Measurements from ENCODE around the gene FAM222B. TPM values are rescaled to one million over a fixed set of nuclear protein-coding genes. Genes with fewer than 3 reads are reported as not detected.
"Not testable (repeated sequence)": the region's sequence is repeated elsewhere in the genome, so short reads cannot be mapped to it uniquely, and the experiment has no call there.

Gene FAM222B
- total and polyA plus RNA-seq, 7 experiments from 2014 or later, result 11.8 to 24.4 (median 22.3) TPM

- H3K36me3 ChIP-seq (ENCODE audit: control insufficient read depth in 2 of 3, insufficient read depth in 3 of 3, low read length in 3 of 3), result peaks cover 0 to 11% (median 0%) of the 10 kb centered on the region in 3 experiments
- H3K4me3 Mint-ChIP-seq; intact Hi-C loops (cut with micrococcal nuclease); ATAC-seq; DNase-seq; H3K9me3 ChIP-seq (ENCODE audit: control insufficient read depth in 2 of 3, low read length in 3 of 3); H3K9me3 Mint-ChIP-seq; H3K27me3 ChIP-seq (ENCODE audit: control insufficient read depth in 2 of 2, insufficient read depth in 2 of 2, low read length in 2 of 2); H3K27ac ChIP-seq (ENCODE audit: low read depth, low read length); H3K4me3 ChIP-seq (ENCODE audit: low read length); H3K27me3 Mint-ChIP-seq; H3K4me1 ChIP-seq (ENCODE audit: control insufficient read depth in 2 of 2, insufficient read depth in 2 of 2, low read length in 2 of 2): not testable (repeated sequence)
- Mint-ChIP-seq H3K27ac (peak overlapping the region in 1 of 9 donors; percentile 14), H3K36me3 (peaks cover 6 to 19% (median 13%) of the 10 kb centered on the region in 5 donors), H3K4me1 (peaks cover 11 to 40% (median 27%) of the 10 kb centered on the region in 7 donors)
- POLR2A ChIA-PET, result interaction anchor here (0.6 kb wide), 1 partner anchor 62 kb away, joined by 3 read pairs; no protein-coding TSS in a partner anchor
- CTCF ChIA-PET, result interaction anchor here (1.5 kb wide), 1 partner anchor 73 kb away, joined by 5 read pairs; no protein-coding TSS in a partner anchor
Measured at GRCh38 chr17:28836541-28836940, 6.0 kb downstream of the FAM222B start.

- no peak overlapping the region for H3K4me3 Mint-ChIP-seq
- H3K36me3 Mint-ChIP-seq, result peaks cover 6 to 21% (median 20%) of the 10 kb centered on the region in 5 donors
- H3K9me3 ChIP-seq (ENCODE audit: control insufficient read depth in 2 of 3, low read length in 3 of 3), result no peaks in the 10 kb centered on the region
- ChIA-PET CTCF (no interaction called here), POLR2A (interaction anchor here (0.6 kb wide), 1 partner anchor 37 kb away, joined by 5 read pairs; no protein-coding TSS in a partner anchor)
- no peak overlapping the region for H3K27ac ChIP-seq (ENCODE audit: low read depth, low read length)
- ATAC-seq (no peak), DNase-seq (no peak)
- peaks cover 0 to 1% (median 0%) of the 10 kb centered on the region in 11 donors for H3K9me3 Mint-ChIP-seq
- H3K36me3 ChIP-seq (ENCODE audit: control insufficient read depth in 2 of 3, insufficient read depth in 3 of 3, low read length in 3 of 3), result peaks cover 0 to 9% (median 0%) of the 10 kb centered on the region in 3 experiments
- H3K27me3 Mint-ChIP-seq, result no peaks in the 10 kb centered on the region
- intact Hi-C loops (cut with micrococcal nuclease), result no loop called here
- H3K27ac Mint-ChIP-seq, result peak overlapping the region in 2 of 9 donors; percentile 30 to 48
- peaks cover 0 to 2% of the 10 kb centered on the region in 2 donors for H3K4me1 ChIP-seq (ENCODE audit: control insufficient read depth in 2 of 2, insufficient read depth in 2 of 2, low read length in 2 of 2)
- H3K4me3 ChIP-seq (ENCODE audit: low read length), result no peak overlapping the region
- H3K27me3 ChIP-seq (ENCODE audit: control insufficient read depth in 2 of 2, insufficient read depth in 2 of 2, low read length in 2 of 2), result no peaks in the 10 kb centered on the region
- peaks cover 11 to 26% (median 18%) of the 10 kb centered on the region in 7 donors for H3K4me1 Mint-ChIP-seq
Measured at GRCh38 chr17:28834420-28834819, 8.2 kb downstream of the FAM222B start.

- CTCF ChIA-PET, result interaction anchor here (0.6 to 0.7 kb wide), 2 partner anchors 28 to 101 kb away, joined by 3 to 4 read pairs; no protein-coding TSS in a partner anchor
- ATAC-seq (no peak), DNase-seq (peak in 1 of 9 donors; percentile 13)
- H3K27ac ChIP-seq (ENCODE audit: low read depth, low read length), result no peak overlapping the region
- Mint-ChIP-seq H3K9me3 (peaks cover 0 to 1% (median 0%) of the 10 kb centered on the region in 11 donors), H3K27me3 (no peaks in the 10 kb centered on the region), H3K27ac (no peak overlapping the region), H3K4me3 (no peak overlapping the region), H3K36me3 (peaks cover 0 to 26% (median 12%) of the 10 kb centered on the region in 5 donors), H3K4me1 (peaks cover 8 to 23% (median 13%) of the 10 kb centered on the region in 7 donors)
- no peaks in the 10 kb centered on the region for H3K9me3 ChIP-seq (ENCODE audit: control insufficient read depth in 2 of 3, low read length in 3 of 3)
- POLR2A ChIA-PET, result no interaction called here
- H3K27me3 ChIP-seq (ENCODE audit: control insufficient read depth in 2 of 2, insufficient read depth in 2 of 2, low read length in 2 of 2), result no peaks in the 10 kb centered on the region
- peaks cover 0 to 8% (median 0%) of the 10 kb centered on the region in 3 experiments for H3K36me3 ChIP-seq (ENCODE audit: control insufficient read depth in 2 of 3, insufficient read depth in 3 of 3, low read length in 3 of 3)
- intact Hi-C loops (cut with micrococcal nuclease), result no loop called here
- H3K4me3 ChIP-seq (ENCODE audit: low read length), result no peak overlapping the region
- H3K4me1 ChIP-seq (ENCODE audit: control insufficient read depth in 2 of 2, insufficient read depth in 2 of 2, low read length in 2 of 2), result no peaks in the 10 kb centered on the region
Measured at GRCh38 chr17:28828294-28829040, 14.1 kb downstream of the FAM222B start.

GRCh38 chr17:28827672-28828071 lies 14.9 kb downstream of the FAM222B start:
- CTCF ChIA-PET, result interaction anchor here (1.3 kb wide), 1 partner anchor 63 kb away, joined by 8 read pairs; no protein-coding TSS in a partner anchor
- Histone ChIP-seq H3K4me1 (ENCODE audit: control insufficient read depth in 2 of 2, insufficient read depth in 2 of 2, low read length in 2 of 2) (no peaks in the 10 kb centered on the region), H3K36me3 (ENCODE audit: control insufficient read depth in 2 of 3, insufficient read depth in 3 of 3, low read length in 3 of 3) (peaks cover 0 to 7% (median 0%) of the 10 kb centered on the region in 3 experiments), H3K4me3 (ENCODE audit: low read length) (no peak overlapping the region), H3K27me3 (ENCODE audit: control insufficient read depth in 2 of 2, insufficient read depth in 2 of 2, low read length in 2 of 2) (no peaks in the 10 kb centered on the region), H3K9me3 (ENCODE audit: control insufficient read depth in 2 of 3, low read length in 3 of 3) (no peaks in the 10 kb centered on the region), H3K27ac (ENCODE audit: low read depth, low read length) (no peak overlapping the region)
- POLR2A ChIA-PET, result interaction anchor here (1.9 kb wide), 1 partner anchor 14 kb away, joined by 10 read pairs; the partner anchor contains the start of gene FAM222B
- peak overlapping the region in 4 of 9 donors; percentile 32 to 59 (median 48) for H3K27ac Mint-ChIP-seq
- ATAC-seq (no peak), DNase-seq (no peak)
- H3K9me3 Mint-ChIP-seq, result peaks cover 0 to 1% (median 0%) of the 10 kb centered on the region in 11 donors
- H3K36me3 Mint-ChIP-seq, result peaks cover 0 to 31% (median 12%) of the 10 kb centered on the region in 5 donors
- H3K4me3 Mint-ChIP-seq, result no peak overlapping the region
- peaks cover 10 to 29% (median 14%) of the 10 kb centered on the region in 7 donors for H3K4me1 Mint-ChIP-seq
- intact Hi-C loops (cut with micrococcal nuclease), result no loop called here
- H3K27me3 Mint-ChIP-seq, result no peaks in the 10 kb centered on the region

GRCh38 chr17:28819582-28819981 lies 23.0 kb downstream of the FAM222B start:
- Mint-ChIP-seq H3K4me3 (no peak overlapping the region), H3K27me3 (no peaks in the 10 kb centered on the region), H3K36me3 (peaks cover 0 to 10% (median 3%) of the 10 kb centered on the region in 5 donors), H3K4me1 (peaks cover 5 to 36% (median 13%) of the 10 kb centered on the region in 7 donors), H3K9me3 (no peaks in the 10 kb centered on the region), H3K27ac (peak overlapping the region in 2 of 9 donors; percentile 5 to 58)
- Histone ChIP-seq H3K27me3 (ENCODE audit: control insufficient read depth in 2 of 2, insufficient read depth in 2 of 2, low read length in 2 of 2) (no peaks in the 10 kb centered on the region), H3K9me3 (ENCODE audit: control insufficient read depth in 2 of 3, low read length in 3 of 3) (no peaks in the 10 kb centered on the region), H3K4me1 (ENCODE audit: control insufficient read depth in 2 of 2, insufficient read depth in 2 of 2, low read length in 2 of 2) (no peaks in the 10 kb centered on the region), H3K27ac (ENCODE audit: low read depth, low read length) (no peak overlapping the region), H3K36me3 (ENCODE audit: control insufficient read depth in 2 of 3, insufficient read depth in 3 of 3, low read length in 3 of 3) (no peaks in the 10 kb centered on the region), H3K4me3 (ENCODE audit: low read length) (no peak overlapping the region)
- CTCF ChIA-PET, result interaction anchor here (0.7 kb wide), 1 partner anchor 56 kb away, joined by 3 read pairs; no protein-coding TSS in a partner anchor
- intact Hi-C loops (cut with micrococcal nuclease), result loop anchor here in 1 of 2 donors (10.0 kb wide), 1 partner anchor 55 kb away; no protein-coding TSS in a partner anchor
- POLR2A ChIA-PET, result interaction anchor here (1.2 to 1.5 kb wide), 2 partner anchors 59 to 93 kb away, joined by 3 read pairs; no protein-coding TSS in a partner anchor
- DNase-seq, result no peak
- ATAC-seq, result no peak

GRCh38 chr17:28818819-28819221 lies 23.8 kb downstream of the FAM222B start:
- Mint-ChIP-seq H3K36me3 (peaks cover 0 to 10% (median 3%) of the 10 kb centered on the region in 5 donors), H3K27me3 (no peaks in the 10 kb centered on the region), H3K4me1 (peaks cover 3 to 31% (median 11%) of the 10 kb centered on the region in 7 donors), H3K4me3 (no peak overlapping the region), H3K9me3 (no peaks in the 10 kb centered on the region), H3K27ac (peak overlapping the region in 6 of 9 donors; percentile 0 to 58 (median 28))
- DNase-seq (no peak), ATAC-seq (no peak)
- H3K36me3 ChIP-seq (ENCODE audit: control insufficient read depth in 2 of 3, insufficient read depth in 3 of 3, low read length in 3 of 3), result no peaks in the 10 kb centered on the region
- intact Hi-C loops (cut with micrococcal nuclease), result loop anchor here in 1 of 2 donors (10.0 kb wide), 1 partner anchor 54 kb away; no protein-coding TSS in a partner anchor
- H3K4me1 ChIP-seq (ENCODE audit: control insufficient read depth in 2 of 2, insufficient read depth in 2 of 2, low read length in 2 of 2), result no peaks in the 10 kb centered on the region
- CTCF ChIA-PET, result no interaction called here
- H3K27ac ChIP-seq (ENCODE audit: low read depth, low read length), result no peak overlapping the region
- no peaks in the 10 kb centered on the region for H3K27me3 ChIP-seq (ENCODE audit: control insufficient read depth in 2 of 2, insufficient read depth in 2 of 2, low read length in 2 of 2)
- H3K4me3 ChIP-seq (ENCODE audit: low read length), result no peak overlapping the region
- no peaks in the 10 kb centered on the region for H3K9me3 ChIP-seq (ENCODE audit: control insufficient read depth in 2 of 3, low read length in 3 of 3)
- POLR2A ChIA-PET, result interaction anchor here (0.7 to 1.5 kb wide), 3 partner anchors 58 to 235 kb away, joined by 3 read pairs; no protein-coding TSS in a partner anchor

All from naive thymus-derived CD4-positive, alpha-beta T cell (primary cell).